Measurements from ENCODE around the gene ARID4B.

DNA sequence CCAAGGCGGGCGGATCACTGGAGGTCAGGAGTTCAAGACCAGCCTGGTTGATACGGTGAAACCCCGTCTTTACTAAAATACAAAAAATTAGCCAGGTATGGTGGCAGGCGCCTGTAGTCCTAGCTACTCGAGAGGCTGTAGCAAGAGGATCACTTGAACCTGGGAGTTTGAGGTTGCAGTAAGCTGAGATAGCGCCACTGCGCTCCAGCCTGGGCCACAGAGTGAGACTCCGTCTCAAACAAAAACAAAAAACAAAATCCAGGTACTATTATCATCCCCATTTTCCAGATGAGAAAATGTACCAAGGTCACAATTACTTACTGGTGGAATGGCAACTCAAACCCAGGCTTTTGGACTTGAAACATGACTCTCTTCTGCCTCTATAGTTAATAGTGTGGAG lies 203.9 kb downstream of the ARID4B start:
- no peak for TF ChIP-seq EZH2 (IDR thresholded peaks at IDR 0.05)
- TF ChIP-seq POLR2A (IDR thresholded peaks at IDR 0.05; ENCODE audit: borderline replicate concordance, extremely low read depth, insufficient read depth, insufficient read length) = no peak
- no peak for TF ChIP-seq ZFX (IDR thresholded peaks at IDR 0.05)
- TF ChIP-seq ZBTB33 (IDR thresholded peaks at IDR 0.05; ENCODE audit: extremely low read depth, insufficient replicate concordance, low read length) = no peak
- no peak for TF ChIP-seq RAD21 (IDR thresholded peaks at IDR 0.05; ENCODE audit: low read depth)
- TF ChIP-seq CTCF (IDR thresholded peaks at IDR 0.05 in 2 of 3, conservative IDR thresholded peaks at IDR 0.05 in 1 of 3; ENCODE audit: borderline replicate concordance in 1 of 3, insufficient read depth in 1 of 3, low read depth in 2 of 3, low read length in 2 of 3) = no peak
- no peak for TF ChIP-seq CEBPB (IDR thresholded peaks at IDR 0.05; ENCODE audit: low read depth)
- no peak for TF ChIP-seq YY1 (IDR thresholded peaks at IDR 0.05; ENCODE audit: extremely low read depth, insufficient replicate concordance, low read depth, low read length)
- no peak for TF ChIP-seq POLR2AphosphoS5 (IDR thresholded peaks at IDR 0.05; ENCODE audit: low read depth, low read length)
- no peak for TF ChIP-seq EZH2phosphoT487 (IDR thresholded peaks at IDR 0.05; ENCODE audit: borderline replicate concordance)
- TF ChIP-seq JUND (IDR thresholded peaks at IDR 0.05) = no peak
- no peak for TF ChIP-seq ZNF274 (IDR thresholded peaks at IDR 0.05; ENCODE audit: low read depth, low read length)
- no peak for TF ChIP-seq ATF3 (IDR thresholded peaks at IDR 0.05)
